HUDEP-2 (cell line): ENCODE results near the gene RPL4.

ENCODE experiments used
- DNase-seq, 76 experiments: peaks; one replicate each; lab custom pipeline; 2025; ENCODE audit not compliant: unreplicated experiment in 76 of 76; lab: John Stamatoyannopoulos, UW

RPL4 gene

DNA sequence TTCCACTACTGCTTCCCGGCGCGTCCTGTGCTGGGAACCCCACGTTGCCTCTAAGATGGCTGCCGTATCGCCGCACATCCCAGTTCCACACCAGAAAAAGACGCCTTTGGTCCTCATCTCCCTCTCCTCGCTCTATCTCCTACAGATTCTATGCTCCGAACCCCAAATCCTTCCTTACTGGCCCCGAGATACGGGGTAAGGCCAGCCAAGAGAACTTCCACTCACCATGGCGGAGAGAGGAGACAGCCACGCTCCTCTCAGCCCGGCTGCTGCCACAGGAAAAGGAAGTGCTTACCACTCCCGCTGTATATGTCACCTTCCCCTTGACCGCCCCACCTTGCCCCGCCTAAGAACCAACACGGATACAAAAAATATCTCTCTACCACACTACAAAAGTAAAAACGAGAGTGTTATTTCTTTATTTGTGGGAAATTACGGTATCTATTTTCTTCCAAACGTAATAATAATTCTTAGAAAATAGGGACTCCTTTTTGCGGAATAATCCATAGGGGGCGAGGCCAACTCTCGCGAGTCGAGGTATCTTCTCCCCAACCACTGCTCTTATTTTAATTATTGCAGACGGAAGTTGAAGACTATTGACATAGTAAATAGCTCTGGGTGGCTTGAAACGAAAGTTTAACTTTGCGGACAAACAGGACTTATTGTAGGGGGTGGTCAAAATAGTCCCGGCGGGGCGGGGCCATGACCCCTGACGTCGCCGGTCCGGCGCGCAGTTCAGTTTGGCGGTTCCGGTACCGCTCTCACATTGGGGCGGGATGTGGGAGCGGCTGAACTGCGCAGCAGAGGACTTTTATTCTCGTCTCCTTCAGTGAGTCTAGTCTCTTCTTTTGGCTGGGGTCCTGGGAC, at the start of gene RPL4, which contains the start of gene ZWILCH:
Gene RPL4, minus strand, starts transcription at position 293 of the 867 bp plus-strand sequence. Its CDS starts 65 bp downstream, at position 228.
Gene ZWILCH, plus strand, starts transcription at position 764 of the 867 bp plus-strand sequence. Its CDS starts 13 bp downstream, at position 777.
- DNase-seq: peak in 75 of 76 experiments; percentile 9 to 85 (median 66)

DNA sequence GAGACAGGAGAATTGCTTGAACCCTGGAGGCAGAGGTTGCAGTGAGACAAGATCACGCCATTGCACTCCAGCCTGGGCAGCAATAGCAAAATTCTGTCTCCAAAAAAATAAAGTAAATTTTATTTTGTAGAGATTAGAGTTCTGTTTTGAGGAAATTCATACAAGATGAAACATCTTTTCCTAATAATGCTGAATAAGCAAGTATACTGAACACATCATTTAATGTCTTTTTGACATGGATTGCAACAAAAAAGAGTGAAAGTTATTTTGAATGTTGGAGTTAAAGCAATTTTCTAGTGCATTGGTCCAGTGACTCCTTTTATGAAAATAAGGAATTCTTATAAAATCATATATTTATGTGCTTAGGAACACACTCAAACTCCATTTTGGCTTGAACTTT, 40.6 kb upstream of the RPL4 start:
- no peak for DNase-seq

GRCh38 chr15:66542896-66543295, 38.2 kb upstream of the RPL4 start:
- no peak for DNase-seq

DNA sequence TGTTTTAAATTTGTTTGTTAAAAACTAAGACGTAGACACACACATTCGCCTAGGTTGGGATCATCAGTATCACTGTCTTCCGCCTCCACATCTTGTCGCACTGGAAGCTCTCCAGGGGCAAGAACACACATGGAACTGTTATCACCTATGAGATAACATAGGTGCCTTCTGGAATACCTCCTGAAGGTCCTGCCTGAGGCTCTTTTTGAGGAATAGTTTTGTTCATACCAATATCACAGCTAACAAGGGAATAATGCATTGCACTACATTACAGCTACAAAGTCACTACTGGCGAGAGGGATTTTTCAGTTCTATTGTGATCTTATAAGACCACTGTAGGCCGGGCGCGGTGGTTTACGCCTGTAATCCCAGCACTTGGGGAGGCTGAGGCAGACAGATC, 30.4 kb upstream of the RPL4 start:
- no peak for DNase-seq

GRCh38 chr15:66524838-66525237, 20.2 kb upstream of the RPL4 start:
- no peak for DNase-seq

DNA sequence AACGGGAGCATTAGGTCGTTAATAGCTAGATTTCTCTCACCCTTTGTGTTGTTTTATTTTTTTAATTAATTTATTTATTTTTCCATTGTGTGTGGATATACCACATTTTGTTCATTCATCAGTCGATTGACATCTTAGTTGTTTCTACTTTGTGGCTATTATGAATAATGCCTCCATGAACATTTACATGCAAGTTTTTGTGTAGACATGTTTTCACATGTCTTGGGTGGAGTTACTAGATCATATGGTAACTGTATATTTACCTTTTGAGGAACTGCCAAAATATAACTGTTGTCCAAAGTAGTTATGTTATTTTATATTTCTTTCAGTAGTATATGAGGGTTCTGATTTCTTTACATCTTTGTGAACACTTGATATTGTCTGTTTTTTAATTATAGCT, 19.3 kb upstream of the RPL4 start:
- DNase-seq: no peak

DNA sequence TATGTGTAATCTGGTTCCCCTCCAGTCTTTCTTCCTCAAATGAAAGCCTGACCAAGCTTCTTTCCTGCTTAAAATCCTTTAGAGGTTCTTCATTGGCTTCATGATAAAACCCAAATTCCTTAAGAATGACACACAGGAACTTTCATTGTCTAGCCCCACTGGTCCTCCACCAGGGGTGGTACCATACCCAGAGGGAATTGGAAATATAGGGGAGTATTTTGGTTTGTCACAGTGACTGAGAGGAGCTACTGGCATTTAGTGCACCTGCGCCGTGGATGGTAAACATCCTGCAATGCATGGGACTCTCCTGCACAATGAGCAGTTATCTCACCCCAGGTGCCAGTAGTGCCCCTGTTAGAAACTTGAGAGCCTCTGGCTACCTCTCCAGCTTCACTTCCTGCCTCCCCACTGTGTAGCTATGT, 11.3 kb upstream of the RPL4 start:
- DNase-seq: no peak

DNA sequence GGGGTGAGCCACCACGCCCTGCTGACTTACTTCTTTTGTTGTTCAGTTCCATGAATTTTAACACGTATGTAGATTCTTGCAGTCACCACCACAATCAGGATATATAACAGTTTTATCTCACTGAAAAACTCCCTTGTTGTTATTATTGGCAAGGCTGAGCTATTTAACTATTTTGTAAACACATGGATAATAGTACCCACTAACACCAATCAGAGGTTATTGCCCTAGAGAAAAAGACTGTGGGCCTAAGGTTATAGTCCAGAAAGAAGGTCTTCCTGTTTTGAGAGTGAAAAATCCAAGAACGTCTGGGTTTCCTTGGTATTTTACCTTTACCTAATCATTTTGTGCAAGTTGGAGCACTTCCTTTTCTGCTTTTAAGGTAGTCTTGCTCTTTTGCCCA, 9.9 kb upstream of the RPL4 start:
- no peak for DNase-seq

GRCh38 chr15:66508293-66508883, 3.7 kb upstream of the RPL4 start:
- DNase-seq: peak in 1 of 76 experiments; percentile 4

DNA sequence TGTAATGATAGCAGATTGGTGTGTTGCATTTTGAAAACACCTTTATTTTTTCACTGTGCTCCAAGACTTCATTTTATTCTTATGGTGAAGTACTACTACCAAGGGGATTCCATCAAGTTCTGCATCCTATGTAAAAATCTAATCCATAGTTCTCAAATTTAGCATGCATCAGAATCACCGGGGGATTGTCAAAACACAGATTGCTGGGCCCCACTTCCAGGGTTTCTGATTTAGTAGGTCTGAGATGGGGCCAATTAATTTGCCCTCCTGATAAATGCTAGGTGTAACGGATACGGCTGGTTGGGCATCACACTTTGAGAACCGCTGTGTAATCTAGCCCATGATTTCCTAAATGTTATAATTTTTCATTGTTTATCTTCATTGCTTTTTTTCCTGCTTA, 1.2 kb upstream of the RPL4 start:
- DNase-seq: no peak

GRCh38 chr15:66505430-66505811, 766 bp upstream of the RPL4 start:
- DNase-seq: peak in 1 of 76 experiments; percentile 48

- DNase-seq: peak in 2 of 76 experiments; percentile 15 to 30
Measured at GRCh38 chr15:66503780-66504562, 684 bp downstream of the RPL4 start.

GRCh38 chr15:66503041-66503648, 1.5 kb downstream of the RPL4 start:
- peak in 3 of 76 experiments; percentile 2 to 30 (median 11) for DNase-seq

DNA sequence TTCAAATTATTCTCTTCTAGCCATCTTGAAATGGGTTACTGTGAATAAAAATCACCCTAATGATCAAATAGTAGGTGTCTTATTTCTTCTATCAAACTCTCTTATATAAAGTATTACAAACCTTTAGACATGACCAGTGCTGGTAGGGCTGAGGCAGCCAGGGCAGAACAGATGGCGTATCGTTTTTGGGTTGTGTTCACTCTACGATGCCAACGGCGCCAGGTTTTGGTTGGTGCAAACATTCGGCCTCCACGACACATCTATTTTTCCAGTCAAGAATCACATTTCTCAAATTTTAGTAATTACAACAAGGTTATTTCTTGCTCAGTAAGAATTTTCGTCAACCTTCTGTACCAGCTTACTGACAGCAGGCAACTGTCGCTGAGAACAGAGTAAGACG, 2.2 kb downstream of the RPL4 start:
- DNase-seq: peak in 7 of 76 experiments; percentile 7 to 19 (median 10)

DNA sequence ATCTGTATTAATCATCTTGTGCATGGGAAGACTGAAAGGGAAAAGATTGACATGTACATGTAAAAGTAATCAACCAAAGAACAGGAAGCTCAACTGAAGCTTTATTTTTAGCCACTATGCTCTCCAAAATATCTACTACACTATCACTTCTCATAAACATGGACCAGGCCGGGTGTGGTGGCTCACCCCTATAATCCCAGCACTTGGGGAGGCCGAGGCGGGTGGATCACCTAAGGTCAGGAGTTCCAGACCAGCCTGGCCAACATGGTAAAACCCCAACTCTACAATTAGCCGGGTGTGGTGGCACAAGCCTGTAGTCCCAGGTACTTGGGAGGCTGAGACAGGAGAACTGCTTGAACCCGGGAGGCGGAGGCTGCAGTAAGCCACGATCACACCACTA, 4.3 kb downstream of the RPL4 start:
- peak in 1 of 76 experiments; percentile 7 for DNase-seq

- DNase-seq: peak in 12 of 76 experiments; percentile 8 to 50 (median 26)
Measured at GRCh38 chr15:66498501-66499386, 5.9 kb downstream of the RPL4 start.

DNA sequence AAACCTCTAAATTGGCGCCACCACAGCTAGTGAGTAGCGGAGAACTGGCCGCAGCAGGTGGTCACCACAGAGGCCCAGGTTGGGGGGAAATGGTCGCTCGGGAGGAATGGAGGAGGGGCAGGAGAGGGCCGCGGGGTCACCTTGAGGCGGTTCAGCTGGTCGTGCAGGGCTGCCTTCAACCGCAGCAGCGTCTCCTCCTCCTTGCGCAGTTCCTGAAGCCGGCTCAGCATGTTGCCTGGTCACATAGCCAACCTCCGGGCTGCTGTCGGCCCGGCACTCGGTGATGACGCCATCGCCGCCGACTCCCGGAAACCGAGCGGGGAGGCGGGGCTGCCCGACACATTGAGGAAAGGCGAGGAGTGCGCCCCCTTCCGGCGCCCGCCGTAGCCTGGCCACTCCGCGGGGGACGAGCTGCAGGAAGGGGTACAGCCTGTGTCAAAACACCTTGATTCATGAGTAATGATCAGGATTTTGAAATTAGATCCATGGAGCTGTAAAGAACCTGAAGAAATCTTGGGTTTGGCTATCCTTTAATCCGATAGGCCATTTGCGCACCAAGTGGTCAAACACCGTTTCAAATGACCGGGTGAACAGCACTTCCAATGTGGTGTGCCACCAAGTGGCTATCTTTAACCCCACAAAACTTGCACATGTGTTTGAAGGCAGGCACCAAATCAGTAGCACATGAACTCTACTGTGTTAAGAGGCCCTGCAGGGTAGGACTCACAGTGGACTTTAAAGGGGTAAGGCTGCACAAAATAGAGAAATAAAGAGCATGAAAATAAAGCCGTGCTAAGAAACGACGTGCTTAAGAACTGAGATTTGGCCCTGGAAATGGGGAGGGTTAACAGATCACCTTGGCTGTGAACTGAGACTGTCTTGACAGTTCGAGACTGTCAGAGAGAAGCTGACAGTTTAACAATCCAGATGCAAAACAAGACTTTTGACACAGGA, 6.9 kb downstream of the RPL4 start, which contains the start of gene SNAPC5:
Gene SNAPC5, minus strand, starts transcription at position 261 of the 954 bp plus-strand sequence. Its CDS starts 31 bp downstream, at position 230.
- peak; percentile 10 to 97 (median 91) for DNase-seq

DNA sequence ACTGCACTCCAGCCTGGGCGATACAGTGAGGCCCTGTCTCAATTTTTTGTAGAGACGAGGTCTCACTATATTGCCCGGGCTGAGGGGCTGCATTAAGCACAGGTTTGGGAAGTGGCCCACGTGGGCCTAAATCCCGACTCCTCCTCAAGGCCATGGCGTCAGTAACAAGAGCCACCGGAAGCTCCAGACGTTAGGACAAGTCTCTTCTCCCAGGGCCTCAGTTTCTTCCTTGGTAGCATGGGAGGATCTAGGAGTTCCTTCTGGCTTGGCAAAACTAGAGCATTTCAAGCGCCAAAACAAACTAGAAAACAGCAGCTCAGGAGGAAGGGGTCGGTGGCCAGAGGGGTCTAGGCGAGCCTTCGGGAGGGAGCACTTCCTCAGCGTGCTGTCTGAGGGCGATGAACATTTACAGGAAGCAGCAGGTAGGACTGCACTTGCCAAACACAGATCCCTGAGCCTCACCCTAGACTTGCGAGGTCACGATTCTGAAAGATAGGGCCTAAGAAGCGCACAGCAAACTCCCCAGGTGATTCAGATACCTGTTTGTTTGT, 7.6 kb downstream of the RPL4 start:
- peak in 10 of 76 experiments; percentile 7 to 48 (median 28) for DNase-seq
